Spleen (tissue), 7 donors: Measurements from ENCODE around the gene ATP1A2.

Experiments
- POLR2AphosphoS5 ChIP-seq, 3 donors: sonication (generic); formaldehyde crosslinking; IDR thresholded peaks; one replicate each; pipeline ENCODE4 v1.5.1; 2017; ENCODE audit warnings: antibody characterized with exemption in 3 of 3
- TF ChIP-seq, protein P1 (sequence below), 11 experiments: fragments of 200-600 bp in 7 of 11; fragments of 450-650 bp in 4 of 11; sonication (generic) in 4 of 11; IDR thresholded peaks in 8 of 11; conservative IDR thresholded peaks in 3 of 11; 1 replicate in 7 of 11; 2 replicates in 4 of 11; pipeline versions ENCODE4 v1.4.0 to v1.8.0; 2016 to 2021; ENCODE audit warnings: antibody characterized with exemption in 11 of 11, inconsistent platforms in 4 of 11, mild to moderate bottlenecking in 1 of 11
- donor health status: DM: no; HTN: no; CAD: no; lungs with moderate emphysema.
- donor health status: DM: no; HTN: no; CAD: no.
- donor health status: DM: no; HTN: no; CAD: no.

DNA sequence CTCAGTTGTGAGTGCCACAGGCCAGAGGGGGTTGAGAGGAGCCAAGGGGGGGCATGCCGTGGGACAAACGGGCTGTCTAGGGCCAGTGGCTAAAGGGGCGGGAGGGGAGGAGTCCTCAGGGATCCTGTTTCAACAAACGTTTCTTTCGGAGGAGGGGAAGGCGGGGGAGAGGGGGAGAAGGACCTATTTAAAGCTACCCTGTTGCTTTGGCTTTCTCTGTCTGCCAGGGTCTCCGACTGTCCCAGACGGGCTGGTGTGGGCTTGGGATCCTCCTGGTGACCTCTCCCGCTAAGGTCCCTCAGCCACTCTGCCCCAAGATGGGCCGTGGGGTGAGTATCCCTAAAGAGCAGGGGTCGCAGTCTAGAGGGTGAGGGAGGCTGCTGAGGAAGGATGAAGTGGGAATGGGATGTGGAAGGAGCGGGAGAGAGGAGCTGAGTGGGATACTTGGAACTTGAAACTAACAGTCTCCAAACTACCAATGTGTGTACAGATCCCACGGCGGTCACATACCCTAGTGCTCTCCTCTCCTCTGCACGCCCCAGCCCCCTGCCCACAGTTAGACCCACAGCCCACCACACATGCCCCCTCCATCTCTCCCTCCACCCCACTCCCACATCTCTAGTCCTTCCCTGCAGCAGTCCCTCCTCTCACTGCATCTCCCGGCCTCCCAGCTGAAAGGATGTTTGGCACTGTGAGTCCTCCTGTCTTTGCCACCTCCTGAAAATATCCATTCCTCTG is at the start of gene ATP1A2:
- TF ChIP-seq, protein P1, sequence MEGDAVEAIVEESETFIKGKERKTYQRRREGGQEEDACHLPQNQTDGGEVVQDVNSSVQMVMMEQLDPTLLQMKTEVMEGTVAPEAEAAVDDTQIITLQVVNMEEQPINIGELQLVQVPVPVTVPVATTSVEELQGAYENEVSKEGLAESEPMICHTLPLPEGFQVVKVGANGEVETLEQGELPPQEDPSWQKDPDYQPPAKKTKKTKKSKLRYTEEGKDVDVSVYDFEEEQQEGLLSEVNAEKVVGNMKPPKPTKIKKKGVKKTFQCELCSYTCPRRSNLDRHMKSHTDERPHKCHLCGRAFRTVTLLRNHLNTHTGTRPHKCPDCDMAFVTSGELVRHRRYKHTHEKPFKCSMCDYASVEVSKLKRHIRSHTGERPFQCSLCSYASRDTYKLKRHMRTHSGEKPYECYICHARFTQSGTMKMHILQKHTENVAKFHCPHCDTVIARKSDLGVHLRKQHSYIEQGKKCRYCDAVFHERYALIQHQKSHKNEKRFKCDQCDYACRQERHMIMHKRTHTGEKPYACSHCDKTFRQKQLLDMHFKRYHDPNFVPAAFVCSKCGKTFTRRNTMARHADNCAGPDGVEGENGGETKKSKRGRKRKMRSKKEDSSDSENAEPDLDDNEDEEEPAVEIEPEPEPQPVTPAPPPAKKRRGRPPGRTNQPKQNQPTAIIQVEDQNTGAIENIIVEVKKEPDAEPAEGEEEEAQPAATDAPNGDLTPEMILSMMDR (IDR thresholded peaks at IDR 0.05 in 8 of 11, conservative IDR thresholded peaks at IDR 0.05 in 3 of 11): no peak
- TF ChIP-seq POLR2AphosphoS5 (IDR thresholded peaks at IDR 0.05): no peak
